Activated T-helper 1 cell treated with anti-CD3 and anti-CD28 coated beads, Interleukin-12 subunit alpha, Interleukin-12 subunit beta, Interleukin-2, Interleukin-4 antibody, amounts not matched to agents 30 ng/mL and 10 ng/mL and 1 ng/mL, durations not matched to agents 14 hours and 24 hours and 36 hours (primary cell): ENCODE measurements around the gene EHD1. TPM values are rescaled to one million over a fixed set of nuclear protein-coding genes. Genes with fewer than 3 reads are reported as not detected.

Source experiments
- DNase-seq: peaks from one replicate; pipeline ENCODE4 v3.0.0; 2021; ENCODE audit warnings: low spot score
- H3K27ac Mint-ChIP-seq: one replicate; pipeline ENCODE4 v1.8.0; 2021; ENCODE audit warnings: mild to moderate bottlenecking, mixed read lengths
- H3K27me3 Mint-ChIP-seq: one replicate; pipeline ENCODE4 v1.8.0; 2022; ENCODE audit warnings: mild to moderate bottlenecking, moderate library complexity, mixed read lengths; ENCODE audit not compliant: insufficient read depth
- H3K36me3 Mint-ChIP-seq: one replicate; pipeline ENCODE4 v1.8.0; 2021; ENCODE audit warnings: low read depth, mixed read lengths
- H3K4me1 Mint-ChIP-seq: one replicate; pipeline ENCODE4 v1.8.0; 2021; ENCODE audit warnings: low read depth, mixed read lengths
- H3K4me3 Mint-ChIP-seq: one replicate; pipeline ENCODE4 v1.8.0; 2021; ENCODE audit warnings: mild to moderate bottlenecking, moderate library complexity, mixed read lengths
- H3K9me3 Mint-ChIP-seq: one replicate; pipeline ENCODE4 v1.8.0; 2021; ENCODE audit warnings: mixed read lengths
- intact Hi-C: fragments of 100-400 bp; cut with micrococcal nuclease; formaldehyde crosslinking; loops from one replicate; pipeline ENCODE4 v1.15.1; 2024
- total RNA-seq: library from RNA; stranded (reverse); gene quantifications from 2 replicates; pipeline ENCODE4 v1.2.3, GENCODE V29; 2022

The EHD1 gene
- total RNA-seq, 1 donor from 2014 or later: 96.9 TPM

DNA sequence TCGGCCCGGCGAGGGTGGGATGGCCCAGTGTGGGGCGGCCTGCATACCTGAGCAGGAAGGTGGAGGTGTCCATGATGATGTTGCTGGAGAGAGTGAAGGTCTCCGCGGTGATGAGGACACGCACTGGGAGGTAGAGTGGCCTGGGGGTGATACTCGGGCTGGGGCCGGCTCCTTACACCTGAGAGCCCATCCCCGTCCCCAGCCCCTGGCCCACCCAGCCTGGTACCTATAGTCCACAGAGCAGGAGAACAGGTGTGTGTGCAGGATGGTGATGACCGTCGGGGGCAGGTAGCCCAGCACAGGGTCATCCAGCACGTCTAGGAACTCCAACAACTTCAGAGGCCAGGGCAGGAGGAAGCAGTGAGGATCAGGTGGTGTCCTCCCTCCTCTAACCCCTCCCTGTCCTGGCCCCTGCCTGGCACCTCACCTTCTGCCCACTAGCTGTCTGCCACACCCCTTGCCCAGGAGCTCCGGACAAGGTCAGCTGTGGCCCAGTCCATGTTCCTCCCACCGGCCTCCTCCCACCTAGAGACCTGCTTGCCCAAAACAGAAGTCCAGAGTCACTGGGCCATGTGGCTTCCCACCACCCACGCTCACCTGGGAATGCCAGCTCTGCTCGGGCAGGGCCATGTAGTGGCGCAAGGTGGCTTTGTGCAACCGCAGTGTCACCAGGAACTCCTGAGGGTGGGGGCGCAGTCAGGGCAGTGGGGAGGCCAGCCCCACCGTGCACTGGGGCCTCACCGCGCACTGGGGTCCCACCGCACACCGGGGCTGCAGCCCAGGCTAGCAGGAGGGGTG lies 27.3 kb upstream of the EHD1 start:
- no peak overlapping the region for H3K4me3 Mint-ChIP-seq
- H3K27me3 Mint-ChIP-seq: no peaks in the 10 kb centered on the region
- peaks cover 20% of the 10 kb centered on the region for H3K36me3 Mint-ChIP-seq
- intact Hi-C loops: no loop called here
- peaks cover 6% of the 10 kb centered on the region for H3K4me1 Mint-ChIP-seq
- DNase-seq: no peak
- no peak overlapping the region for H3K27ac Mint-ChIP-seq
- H3K9me3 Mint-ChIP-seq: no peaks in the 10 kb centered on the region

DNA sequence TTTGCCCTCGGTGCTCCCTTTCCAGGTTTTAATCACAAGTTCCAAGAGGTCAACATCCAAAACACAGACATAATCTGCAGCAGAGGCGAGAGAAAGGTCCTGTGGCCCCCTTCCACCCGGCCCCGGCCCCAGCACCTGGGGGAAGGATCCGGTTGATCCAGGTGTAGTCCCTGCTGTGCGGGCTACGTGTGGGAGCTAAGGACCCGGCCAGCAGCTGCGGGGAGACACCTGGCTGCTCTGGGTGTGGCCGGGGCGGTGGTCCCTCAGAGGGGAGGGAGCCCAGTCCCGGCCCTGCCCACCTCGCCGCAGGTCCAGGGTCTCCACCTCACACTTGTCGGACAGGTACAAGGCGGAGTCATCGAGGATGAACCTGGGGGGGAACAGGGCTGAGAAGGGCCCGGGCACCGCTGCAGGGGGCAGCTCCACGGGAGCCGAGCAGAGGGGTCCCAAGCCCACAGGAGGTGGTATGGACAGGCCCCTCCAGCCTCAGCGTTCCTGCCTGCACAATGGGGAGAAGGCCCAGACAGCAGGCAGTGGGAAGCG lies 24.9 kb upstream of the EHD1 start:
- no peak for DNase-seq
- Mint-ChIP-seq H3K27me3 (no peaks in the 10 kb centered on the region), H3K4me3 (no peak overlapping the region), H3K9me3 (no peaks in the 10 kb centered on the region), H3K27ac (no peak overlapping the region), H3K4me1 (peaks cover 12% of the 10 kb centered on the region), H3K36me3 (peaks cover 26% of the 10 kb centered on the region)
- intact Hi-C loops: no loop called here

DNA sequence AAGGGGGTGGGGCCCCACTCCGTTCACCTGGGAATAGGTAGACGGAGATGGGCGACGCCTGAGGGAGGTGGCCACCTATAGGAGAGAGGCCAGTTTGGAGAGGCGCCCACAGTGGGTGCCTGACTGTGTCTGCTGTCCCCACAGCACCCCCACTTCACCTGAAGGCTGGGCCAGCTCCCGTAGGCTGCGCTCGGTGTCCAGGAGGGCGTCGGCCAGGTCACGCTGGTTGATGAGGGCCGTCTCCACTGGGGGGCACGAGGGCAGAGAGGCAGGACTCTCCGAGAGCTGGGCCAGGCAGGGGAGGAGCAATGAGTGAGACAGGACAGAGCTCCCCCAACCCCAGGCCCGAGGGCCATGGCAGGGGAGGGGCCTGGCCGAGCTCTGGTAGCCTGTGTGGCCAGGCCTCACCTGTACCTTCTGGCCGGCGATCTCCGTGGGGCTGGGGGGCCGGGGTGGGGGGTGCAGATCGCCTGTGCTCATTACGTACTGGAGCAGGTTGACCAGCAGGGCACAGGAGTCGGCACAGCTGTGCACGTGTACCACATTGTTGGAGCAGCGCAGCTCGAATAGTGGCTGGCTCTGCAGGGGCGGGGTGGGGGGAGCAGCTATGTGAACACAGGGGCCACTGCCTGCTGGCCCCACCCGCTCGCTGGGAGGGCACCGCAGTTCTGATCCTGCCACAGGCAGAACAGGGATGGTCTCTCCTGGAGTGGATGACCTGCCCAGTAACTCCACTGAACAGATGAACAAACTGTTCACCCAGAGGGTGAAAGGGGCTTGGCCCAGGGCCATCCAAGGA lies 23.9 kb upstream of the EHD1 start:
- Mint-ChIP-seq H3K4me3 (no peak overlapping the region), H3K27ac (no peak overlapping the region), H3K36me3 (peaks cover 23% of the 10 kb centered on the region), H3K4me1 (peaks cover 12% of the 10 kb centered on the region), H3K9me3 (no peaks in the 10 kb centered on the region), H3K27me3 (no peaks in the 10 kb centered on the region)
- no peak for DNase-seq
- intact Hi-C loops: no loop called here

DNA sequence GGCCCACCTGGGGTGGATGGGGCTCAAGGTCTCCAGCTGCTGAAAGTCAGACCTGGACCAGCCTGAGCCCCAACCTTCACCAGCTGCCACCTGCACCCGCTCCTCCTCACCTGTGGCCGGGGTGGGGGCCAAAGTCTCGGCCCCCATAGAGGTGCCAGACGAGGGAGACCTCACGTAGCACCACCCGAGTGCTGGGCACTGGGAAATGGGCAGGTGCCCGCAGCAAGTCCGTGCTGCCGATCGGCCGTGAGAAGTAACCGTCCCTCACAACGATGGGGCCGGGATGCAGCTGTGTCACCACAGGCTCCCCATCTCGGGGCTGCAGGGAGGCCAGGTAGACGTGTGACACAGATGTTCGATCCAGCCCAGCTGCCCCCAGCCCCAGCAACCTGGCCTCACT lies 22.4 kb upstream of the EHD1 start:
- Mint-ChIP-seq H3K27ac (no peak overlapping the region), H3K27me3 (no peaks in the 10 kb centered on the region), H3K9me3 (no peaks in the 10 kb centered on the region), H3K4me1 (peaks cover 12% of the 10 kb centered on the region), H3K4me3 (no peak overlapping the region), H3K36me3 (peaks cover 29% of the 10 kb centered on the region)
- intact Hi-C loops: loop anchor here (1.0 kb wide), 2 partner anchors 15 to 17 kb away; partner anchors contain the start of gene ATG2A
- DNase-seq: no peak

DNA sequence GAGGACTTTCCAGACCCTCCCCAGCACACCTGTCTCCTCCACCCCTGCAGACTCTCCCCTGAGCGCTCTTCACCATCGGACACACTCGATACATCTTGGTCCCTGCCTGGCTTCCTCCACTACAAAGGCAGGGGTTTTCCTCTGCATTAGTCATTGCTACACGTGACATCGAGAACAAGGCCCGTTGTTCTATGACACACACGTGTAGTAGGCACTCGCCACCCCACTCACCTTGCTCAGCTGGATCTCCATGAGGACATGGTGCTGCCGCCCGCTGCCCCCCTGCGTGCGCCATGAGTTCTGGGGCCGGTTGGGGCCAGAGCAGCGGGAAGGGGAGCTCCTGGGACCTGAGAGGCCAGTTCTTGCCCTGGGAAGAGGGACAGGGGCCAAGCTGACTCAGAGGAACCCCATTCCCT lies 21.9 kb upstream of the EHD1 start:
- intact Hi-C loops: loop anchor here (1.0 kb wide), 2 partner anchors 15 to 17 kb away; partner anchors contain the start of gene ATG2A
- Mint-ChIP-seq H3K4me3 (peak overlapping the region; percentile 66), H3K27me3 (no peaks in the 10 kb centered on the region), H3K36me3 (peaks cover 32% of the 10 kb centered on the region), H3K9me3 (no peaks in the 10 kb centered on the region), H3K4me1 (peaks cover 12% of the 10 kb centered on the region), H3K27ac (peak overlapping the region; percentile 86)
- peak; percentile 69 for DNase-seq

DNA sequence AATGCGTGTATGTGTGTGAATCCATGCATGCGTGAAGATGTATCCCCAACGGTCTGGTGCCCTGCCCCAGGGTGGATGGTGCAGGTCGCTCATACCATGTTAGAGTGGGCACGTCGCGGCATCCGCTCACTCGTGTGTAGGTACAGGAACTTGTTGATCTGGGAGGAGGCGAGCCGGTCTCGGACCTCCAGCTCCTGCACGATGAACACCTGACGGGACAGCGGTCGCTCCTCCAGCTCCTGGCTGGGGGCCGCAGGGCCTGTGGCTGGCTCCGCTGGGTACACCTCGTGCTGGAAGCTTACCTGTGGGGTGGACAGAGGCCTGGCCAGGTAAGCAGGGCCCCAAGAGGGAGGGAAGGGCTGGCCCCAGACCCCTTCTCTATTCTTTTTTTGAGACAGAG lies 20.1 kb upstream of the EHD1 start:
- H3K9me3 Mint-ChIP-seq: no peaks in the 10 kb centered on the region
- H3K4me3 Mint-ChIP-seq: no peak overlapping the region
- no peak for DNase-seq
- H3K4me1 Mint-ChIP-seq: peaks cover 12% of the 10 kb centered on the region
- H3K36me3 Mint-ChIP-seq: peaks cover 34% of the 10 kb centered on the region
- H3K27me3 Mint-ChIP-seq: no peaks in the 10 kb centered on the region
- no peak overlapping the region for H3K27ac Mint-ChIP-seq
- intact Hi-C loops: no loop called here

DNA sequence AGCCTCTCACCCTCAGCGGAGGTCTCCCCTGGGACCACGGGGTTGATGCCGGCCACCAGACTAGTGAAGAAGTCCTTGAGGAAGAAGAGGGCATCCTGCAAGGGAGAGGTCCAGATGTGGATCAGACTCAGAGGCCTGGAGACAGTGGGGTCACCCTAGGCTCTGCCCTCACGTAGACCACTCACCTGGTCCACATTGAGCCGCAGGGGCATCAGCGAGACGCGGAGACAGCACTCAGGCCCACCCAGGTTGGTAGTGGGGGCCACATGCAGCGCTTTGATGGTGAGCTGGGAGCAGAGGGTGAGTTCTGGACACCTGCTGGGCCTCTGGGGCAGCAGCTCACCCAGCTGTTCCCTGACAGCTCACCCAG lies 19.6 kb upstream of the EHD1 start:
- no peak overlapping the region for H3K4me3 Mint-ChIP-seq
- H3K4me1 Mint-ChIP-seq: peaks cover 12% of the 10 kb centered on the region
- no peaks in the 10 kb centered on the region for H3K27me3 Mint-ChIP-seq
- intact Hi-C loops: no loop called here
- H3K27ac Mint-ChIP-seq: no peak overlapping the region
- H3K36me3 Mint-ChIP-seq: peaks cover 34% of the 10 kb centered on the region
- no peak for DNase-seq
- no peaks in the 10 kb centered on the region for H3K9me3 Mint-ChIP-seq

DNA sequence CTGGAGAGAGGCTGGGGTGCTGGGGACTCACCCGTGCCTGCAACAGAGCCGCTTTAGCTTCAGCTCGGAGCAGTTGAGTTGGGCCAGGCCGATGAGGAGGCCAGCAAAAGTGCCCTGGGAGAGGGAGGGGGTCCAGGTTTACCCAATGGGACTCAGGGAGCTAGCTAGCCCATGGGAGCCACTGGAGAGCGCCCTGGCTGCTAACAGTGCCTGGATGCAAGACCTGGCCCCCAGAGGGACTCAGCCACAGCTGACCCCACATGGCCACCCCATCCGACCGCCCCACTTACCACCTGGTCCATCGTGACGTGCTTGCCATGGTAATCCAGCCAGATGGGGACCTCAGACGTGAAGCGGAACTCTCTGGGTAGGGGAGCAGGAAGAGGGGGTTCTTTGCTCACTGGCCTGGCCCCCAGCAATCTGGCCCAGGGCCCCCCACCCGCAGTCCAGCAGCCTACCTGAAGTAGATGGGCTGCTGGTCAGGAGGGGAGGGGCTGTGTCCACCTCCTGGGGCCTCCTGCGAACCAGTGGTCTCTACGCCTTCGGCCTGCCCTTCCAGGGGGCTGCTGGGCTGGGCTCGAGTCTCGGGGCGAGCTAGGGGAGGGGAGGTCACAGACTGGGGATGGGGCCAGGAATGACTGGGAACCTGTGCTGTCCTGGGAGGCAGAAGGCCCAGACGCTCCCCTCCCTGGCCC lies 19.1 kb upstream of the EHD1 start:
- H3K4me3 Mint-ChIP-seq: no peak overlapping the region
- intact Hi-C loops: no loop called here
- no peak overlapping the region for H3K27ac Mint-ChIP-seq

DNA sequence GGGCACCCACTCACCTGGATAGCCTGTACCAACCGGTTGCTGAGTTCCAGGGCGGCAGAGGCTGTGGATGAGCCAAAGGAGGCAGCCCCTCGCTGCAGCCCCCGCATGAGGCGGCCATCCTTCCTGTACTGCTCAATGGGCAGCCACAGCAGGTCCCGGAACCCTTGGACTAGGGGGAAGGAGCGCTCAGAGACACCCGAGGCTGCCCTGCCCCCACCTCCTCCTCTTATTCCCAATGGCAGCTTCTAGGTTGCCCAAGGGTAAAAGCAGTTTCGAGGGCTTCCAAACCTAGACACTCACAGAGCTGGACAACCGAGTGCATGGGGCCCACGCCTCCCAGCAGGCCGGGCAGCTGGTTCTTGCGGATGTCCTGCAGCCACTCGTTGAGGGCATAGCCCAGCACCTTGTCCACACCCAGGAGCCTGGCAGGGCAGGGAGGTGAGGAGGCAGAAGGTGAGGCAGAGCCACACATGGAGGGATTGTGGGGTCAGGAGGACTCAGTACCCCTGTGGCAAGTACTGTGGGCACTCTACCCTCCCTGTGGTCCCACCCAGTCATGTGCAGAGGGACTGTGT lies 18.1 kb upstream of the EHD1 start:
- no peak overlapping the region for H3K4me3 Mint-ChIP-seq
- H3K4me1 Mint-ChIP-seq: peaks cover 9% of the 10 kb centered on the region
- intact Hi-C loops: no loop called here
- no peak for DNase-seq
- H3K27me3 Mint-ChIP-seq: no peaks in the 10 kb centered on the region
- no peak overlapping the region for H3K27ac Mint-ChIP-seq
- no peaks in the 10 kb centered on the region for H3K9me3 Mint-ChIP-seq
- H3K36me3 Mint-ChIP-seq: peaks cover 30% of the 10 kb centered on the region

More for the DNA sequence above, 19.1 kb upstream of the EHD1 start:
- Mint-ChIP-seq H3K27me3 (no peaks in the 10 kb centered on the region), H3K9me3 (no peaks in the 10 kb centered on the region), H3K36me3 (peaks cover 34% of the 10 kb centered on the region), H3K4me1 (peaks cover 12% of the 10 kb centered on the region)
- no peak for DNase-seq

DNA sequence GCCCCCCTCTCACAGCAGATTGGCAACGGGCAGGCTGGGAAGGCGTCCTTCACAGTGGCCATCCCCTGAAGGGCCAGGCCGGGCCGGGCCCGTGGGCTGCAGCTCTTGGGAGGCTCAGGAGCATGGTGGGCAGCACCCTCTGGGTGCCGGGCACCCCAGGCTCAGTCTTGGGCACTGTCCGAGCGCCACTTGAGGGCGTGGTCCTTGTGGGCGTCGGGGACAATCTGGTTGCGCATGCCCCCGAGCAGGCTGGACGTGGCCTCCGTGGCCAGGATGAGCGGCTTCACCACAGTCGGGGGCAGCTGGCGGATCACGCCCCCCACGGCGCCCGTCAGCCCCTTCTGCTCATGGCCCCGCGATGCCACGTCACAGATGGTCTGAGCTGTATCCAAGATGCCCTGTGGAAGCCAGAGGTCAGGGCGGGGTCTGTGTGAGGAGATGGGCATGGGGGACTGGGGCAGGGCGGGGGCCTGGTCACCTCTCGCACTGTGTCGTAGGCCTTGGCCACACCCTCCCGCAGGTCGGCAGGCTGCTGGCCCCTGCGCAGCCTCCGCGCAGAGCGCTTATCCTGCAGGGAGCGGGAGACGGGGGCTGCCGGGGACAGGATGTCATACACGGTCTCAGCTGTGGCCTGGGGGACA lies 16.5 kb upstream of the EHD1 start:
- H3K9me3 Mint-ChIP-seq: no peaks in the 10 kb centered on the region
- H3K4me3 Mint-ChIP-seq: no peak overlapping the region
- H3K4me1 Mint-ChIP-seq: peaks cover 1% of the 10 kb centered on the region
- peaks cover 24% of the 10 kb centered on the region for H3K36me3 Mint-ChIP-seq
- H3K27ac Mint-ChIP-seq: no peak overlapping the region
- H3K27me3 Mint-ChIP-seq: no peaks in the 10 kb centered on the region
- intact Hi-C loops: loop anchor here (1.0 kb wide), 1 partner anchor 48 kb away; no protein-coding TSS in a partner anchor
- no peak for DNase-seq

DNA sequence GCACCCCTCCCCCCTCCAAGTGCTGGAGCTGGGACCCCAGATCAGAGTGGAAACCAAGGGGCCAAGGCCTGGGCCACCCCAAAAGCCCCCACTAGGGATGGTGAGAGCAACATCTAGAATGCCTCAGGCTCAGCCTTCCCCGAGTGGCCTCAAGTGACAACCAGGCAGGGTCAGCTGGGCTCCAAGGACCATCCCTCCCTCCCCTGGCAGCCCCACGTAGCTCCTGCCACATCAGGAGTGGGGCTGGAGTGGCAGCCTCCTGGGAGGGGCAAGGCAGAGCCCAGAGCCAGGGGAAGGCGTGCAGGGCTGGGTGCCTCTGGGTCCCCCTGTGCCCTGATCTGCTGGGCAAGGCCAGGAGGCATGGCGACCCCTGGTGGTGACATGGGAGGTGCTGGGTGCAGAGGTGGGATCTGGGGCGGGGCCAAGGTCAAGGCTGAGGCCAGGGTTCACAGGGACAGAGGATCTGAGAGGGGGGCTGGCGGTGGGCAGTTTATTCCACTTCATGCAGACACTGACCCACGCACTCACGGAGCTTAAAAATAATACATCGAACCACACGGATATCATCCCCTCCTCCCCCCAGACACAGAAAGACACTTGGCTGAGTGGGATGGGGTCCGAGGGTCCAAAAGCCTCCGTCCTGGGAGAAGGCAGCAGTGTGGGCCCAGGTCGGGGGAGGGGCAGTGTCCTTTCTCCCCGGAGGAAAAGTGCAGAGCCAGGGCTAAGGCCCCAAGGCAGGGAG lies 15.8 kb upstream of the EHD1 start:
- H3K9me3 Mint-ChIP-seq: no peaks in the 10 kb centered on the region
- DNase-seq: peak; percentile 80
- H3K27ac Mint-ChIP-seq: no peak overlapping the region

More for the DNA sequence above, 15.8 kb upstream of the EHD1 start:
- Mint-ChIP-seq H3K36me3 (peaks cover 21% of the 10 kb centered on the region), H3K4me1 (no peaks in the 10 kb centered on the region), H3K27me3 (no peaks in the 10 kb centered on the region), H3K4me3 (no peak overlapping the region)
- intact Hi-C loops: loop anchor here (1.0 kb wide), 1 partner anchor 47 kb away; no protein-coding TSS in a partner anchor
